GM21717 (cell line): ENCODE measurements around the gene PIH1D1.
"Not testable (repeated sequence)": the region's sequence is repeated elsewhere in the genome, so short reads cannot be mapped to it uniquely, and the experiment has no call there.

Source experiments
- ATAC-seq: cut with Tn5 transposase; IDR thresholded peaks from one replicate; pipeline ENCODE4 v1.9.1; 2021; ENCODE audit warnings: mild to moderate bottlenecking, moderate library complexity; ENCODE audit not compliant: unreplicated experiment

PIH1D1 gene

GRCh38 chr19:49456326-49456725, 4.7 kb upstream of the PIH1D1 start:
- no peak for ATAC-seq

- ATAC-seq, result no peak
Observed at GRCh38 chr19:49455773-49456172, 4.2 kb upstream of the PIH1D1 start.

- ATAC-seq, result no peak
Observed at GRCh38 chr19:49453757-49454240, 2.2 kb upstream of the PIH1D1 start.

GRCh38 chr19:49453013-49453756, 1.6 kb upstream of the PIH1D1 start, which contains the start of gene ALDH16A1:
ALDH16A1 (plus strand) TSS chr19:49453225; CDS start chr19:49453332, 107 bp downstream.
- ATAC-seq, result peak; percentile 58

GRCh38 chr19:49450405-49450804, 1.2 kb downstream of the PIH1D1 start:
- ATAC-seq, result no peak

GRCh38 chr19:49448432-49448786, 3.2 kb downstream of the PIH1D1 start:
- ATAC-seq, result no peak

- ATAC-seq, result no peak
Observed at GRCh38 chr19:49447485-49448431, 3.9 kb downstream of the PIH1D1 start.

- no peak for ATAC-seq
Observed at GRCh38 chr19:49445997-49446396, 5.6 kb downstream of the PIH1D1 start.

GRCh38 chr19:49444100-49444700, 7.4 kb downstream of the PIH1D1 start:
- not testable (repeated sequence) for ATAC-seq

GRCh38 chr19:49443366-49444099, 8.1 kb downstream of the PIH1D1 start:
- peak; percentile 63 for ATAC-seq

GRCh38 chr19:49442771-49443365, 8.7 kb downstream of the PIH1D1 start:
- ATAC-seq, result no peak

- ATAC-seq, result no peak
Observed at GRCh38 chr19:49442354-49442753, 9.3 kb downstream of the PIH1D1 start.

- no peak for ATAC-seq
Observed at GRCh38 chr19:49441960-49442350, 9.7 kb downstream of the PIH1D1 start.

GRCh38 chr19:49441210-49441959, 10.2 kb downstream of the PIH1D1 start, which contains the start of gene SLC17A7:
SLC17A7 (minus strand) TSS chr19:49441527; CDS start chr19:49441379, 148 bp downstream.
- ATAC-seq, result no peak

GRCh38 chr19:49440439-49441209, 11.0 kb downstream of the PIH1D1 start:
- ATAC-seq, result no peak

GRCh38 chr19:49439836-49440235, 11.8 kb downstream of the PIH1D1 start:
- ATAC-seq, result no peak

- ATAC-seq, result no peak
Observed at GRCh38 chr19:49438261-49438660, 13.4 kb downstream of the PIH1D1 start.

GRCh38 chr19:49437231-49437630, 14.4 kb downstream of the PIH1D1 start:
- no peak for ATAC-seq
